HG03039 (cell line): Measurements from ENCODE around the gene SZT2.
"Not testable (repeated sequence)": the region's sequence is repeated elsewhere in the genome, so short reads cannot be mapped to it uniquely, and the experiment has no call there.

ENCODE experiments used
- ATAC-seq: cut with Tn5 transposase; IDR thresholded peaks from one replicate; pipeline ENCODE4 v1.9.1; 2021; ENCODE audit warnings: mild to moderate bottlenecking, moderate library complexity; ENCODE audit not compliant: unreplicated experiment

SZT2 gene

DNA sequence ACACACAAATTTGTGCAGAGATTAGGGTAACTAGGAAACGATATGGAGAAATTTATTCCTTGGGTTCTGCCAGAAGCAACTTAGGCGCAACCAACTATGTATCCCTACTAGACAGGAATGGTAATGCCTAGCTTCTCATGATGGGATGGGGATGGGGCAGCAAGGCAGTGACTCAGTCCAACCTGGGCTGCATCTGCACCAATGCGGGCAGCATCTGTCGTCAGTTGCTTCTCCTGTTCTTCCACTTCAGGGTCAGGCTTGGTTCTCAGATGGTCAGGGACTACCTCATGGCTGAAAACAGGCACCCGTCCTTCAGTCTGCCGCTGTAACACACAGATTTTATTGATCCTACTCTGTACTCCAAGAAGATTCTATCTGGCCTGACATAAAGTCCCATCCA lies 3.0 kb upstream of the SZT2 start:
- ATAC-seq: no peak

DNA sequence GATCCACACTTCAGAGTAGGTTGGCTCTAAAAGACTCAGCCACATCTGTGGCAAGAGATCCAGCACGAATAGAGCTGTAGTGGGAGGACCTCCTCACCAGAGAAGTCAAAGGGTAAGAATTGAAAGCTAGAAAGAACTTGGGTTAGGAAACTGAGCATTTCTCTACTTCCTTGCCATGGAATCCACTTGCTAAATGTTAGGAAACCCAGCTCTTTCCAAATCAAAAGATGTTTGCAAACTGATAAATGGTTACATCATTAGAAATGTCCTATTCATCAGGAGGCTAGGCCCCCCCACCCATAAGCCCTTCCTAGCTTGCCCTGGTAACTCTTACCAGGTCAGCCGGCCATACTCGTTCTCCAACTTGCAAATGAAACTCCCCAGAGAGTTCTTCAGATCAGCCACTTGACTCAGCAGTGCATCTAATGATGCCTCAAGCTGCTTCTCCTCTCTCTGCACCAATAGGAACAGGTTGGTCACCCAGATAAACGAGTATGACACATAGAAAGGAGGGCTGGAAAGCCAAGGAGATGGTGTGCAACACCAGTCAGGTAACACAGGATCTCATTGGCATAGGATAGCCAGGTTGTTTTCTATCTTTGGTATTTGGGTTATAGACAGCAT lies 1.6 kb upstream of the SZT2 start:
- no peak for ATAC-seq

DNA sequence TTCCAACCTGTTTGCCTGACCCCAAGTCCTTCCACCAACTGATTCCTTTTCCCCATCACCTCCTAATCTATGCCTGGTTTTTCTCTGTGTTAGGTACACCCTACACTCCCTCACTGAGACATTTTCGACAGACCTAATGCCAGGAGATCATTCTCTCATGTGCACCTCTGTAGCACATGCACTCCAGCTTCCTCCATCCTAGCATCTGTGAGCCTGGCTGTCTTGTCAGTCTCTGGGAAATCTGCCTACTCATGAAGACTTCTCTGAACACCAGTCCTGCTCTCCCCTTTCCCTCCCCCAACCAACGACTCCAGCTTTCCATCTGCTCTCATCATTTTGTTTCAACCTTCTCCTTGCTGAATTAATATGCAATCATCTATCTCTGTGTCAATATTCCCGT lies 1.1 kb upstream of the SZT2 start:
- no peak for ATAC-seq

- no peak for ATAC-seq
These were observed 3.0 kb downstream of the SZT2 start for GRCh38 chr1:43392702-43393101.

DNA sequence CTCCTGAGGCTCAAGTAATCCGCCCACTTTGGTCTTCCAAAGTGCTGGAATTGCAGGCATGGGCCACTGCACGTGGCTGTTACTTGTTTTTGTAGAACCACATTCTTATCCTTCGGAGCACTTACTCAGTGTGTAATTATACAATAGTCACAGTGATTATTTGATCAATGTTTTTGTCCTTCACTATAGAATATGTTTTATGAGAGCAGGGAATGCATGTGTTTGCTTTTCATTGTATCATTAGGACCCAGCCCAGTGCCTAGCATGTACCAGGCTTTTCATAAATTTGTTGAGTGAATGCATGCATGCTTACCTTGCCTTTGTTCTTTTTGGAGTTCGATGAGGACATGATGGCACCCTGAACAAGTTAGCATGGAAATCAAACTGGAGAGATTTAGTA lies 5.8 kb downstream of the SZT2 start:
- no peak for ATAC-seq

- ATAC-seq: no peak
These were observed 6.4 kb downstream of the SZT2 start for GRCh38 chr1:43396059-43396458.

- ATAC-seq: no peak
These were observed 8.5 kb downstream of the SZT2 start for GRCh38 chr1:43398227-43398626.

- not testable (repeated sequence) for ATAC-seq
These were observed 10.7 kb downstream of the SZT2 start for GRCh38 chr1:43400441-43400840.

GRCh38 chr1:43402089-43402865 lies 12.6 kb downstream of the SZT2 start:
- ATAC-seq: no peak

DNA sequence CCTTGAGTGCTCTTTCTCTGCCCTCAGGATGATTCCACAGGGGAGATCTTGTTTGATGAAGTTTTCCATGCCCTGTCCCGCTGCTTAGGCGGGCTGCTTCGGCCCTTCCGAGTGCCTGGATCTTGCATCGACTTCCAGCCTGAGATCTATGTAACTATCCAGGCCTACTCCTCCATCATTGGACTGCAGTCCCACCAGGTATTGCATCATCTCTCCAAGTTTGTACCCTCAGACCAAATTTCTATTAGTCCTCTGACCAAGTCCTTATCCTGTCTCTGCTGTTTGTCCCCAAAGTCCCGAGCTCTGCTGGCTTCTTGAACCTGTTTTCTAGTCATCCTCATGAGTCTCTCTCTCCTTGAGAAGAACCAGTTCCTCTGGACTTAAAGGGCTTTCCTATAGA lies 14.7 kb downstream of the SZT2 start:
- no peak for ATAC-seq

DNA sequence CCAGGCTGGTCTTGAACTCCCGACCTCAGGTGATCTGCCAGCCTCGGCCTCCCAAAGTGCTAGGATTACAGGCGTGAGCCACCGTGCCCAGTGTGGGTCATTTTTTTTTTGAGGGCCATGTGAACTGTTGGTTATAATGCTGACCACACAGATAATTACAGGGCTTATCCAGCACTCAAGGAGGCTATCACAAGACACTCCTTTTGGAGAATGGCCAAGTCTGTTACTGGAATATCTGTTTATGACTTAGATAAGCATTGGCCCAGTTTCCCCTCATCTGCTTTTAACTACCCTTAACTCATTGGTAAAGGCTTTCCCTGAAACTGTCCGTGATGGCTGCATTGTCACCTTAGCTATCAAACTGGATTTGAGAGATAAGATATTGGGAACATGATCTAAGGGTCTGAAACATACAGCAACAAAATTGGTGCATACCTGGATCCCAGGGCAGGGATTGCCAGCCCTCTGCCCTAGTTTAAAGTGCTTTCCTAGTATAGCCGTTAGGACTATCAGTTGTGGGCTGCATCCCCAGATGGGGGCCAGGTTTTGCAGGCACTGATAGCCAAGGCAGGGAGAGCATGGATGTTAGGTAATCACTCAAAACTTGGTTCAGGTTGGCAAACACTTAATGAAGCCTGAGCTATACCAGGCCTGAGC lies 15.6 kb downstream of the SZT2 start:
- no peak for ATAC-seq

- ATAC-seq: no peak
These were observed 16.2 kb downstream of the SZT2 start for GRCh38 chr1:43405876-43406234.

DNA sequence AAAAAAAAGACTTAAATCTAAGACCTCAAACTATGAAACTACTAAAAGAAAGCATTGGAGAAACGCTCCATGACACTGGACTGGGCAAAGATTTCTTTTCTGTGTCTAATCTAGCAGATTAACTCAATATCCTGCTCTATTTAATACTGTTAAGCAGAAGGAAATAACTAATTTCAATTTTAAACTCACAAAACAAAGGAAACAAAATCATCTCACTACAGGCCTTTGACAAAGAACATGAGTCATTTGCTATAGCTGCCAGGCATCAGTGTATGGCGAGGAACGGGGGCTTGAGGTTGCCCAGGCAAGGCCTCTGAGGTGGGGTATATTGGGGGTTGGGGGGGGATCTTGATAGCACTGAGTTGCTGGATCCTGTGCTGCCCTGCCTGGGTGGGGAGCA lies 20.9 kb downstream of the SZT2 start:
- no peak for ATAC-seq

DNA sequence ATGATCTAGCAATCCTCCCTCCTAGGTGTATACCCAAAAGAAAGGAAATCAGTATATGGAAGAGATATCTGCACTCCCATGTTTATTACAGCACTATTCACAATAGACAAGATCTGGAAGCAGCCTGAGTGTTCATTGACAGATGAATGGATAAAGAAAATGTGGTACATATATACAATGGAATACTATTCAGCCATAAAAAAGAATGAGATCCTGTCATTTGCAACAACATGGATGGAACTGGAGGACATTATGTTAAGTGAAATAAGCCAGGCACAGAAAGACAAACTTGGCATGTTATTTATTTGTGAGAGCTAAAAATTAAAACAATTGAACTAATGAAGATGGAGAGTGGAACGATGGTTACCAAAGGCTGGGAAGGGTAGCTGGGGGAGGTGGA lies 23.7 kb downstream of the SZT2 start:
- ATAC-seq: not testable (repeated sequence)

DNA sequence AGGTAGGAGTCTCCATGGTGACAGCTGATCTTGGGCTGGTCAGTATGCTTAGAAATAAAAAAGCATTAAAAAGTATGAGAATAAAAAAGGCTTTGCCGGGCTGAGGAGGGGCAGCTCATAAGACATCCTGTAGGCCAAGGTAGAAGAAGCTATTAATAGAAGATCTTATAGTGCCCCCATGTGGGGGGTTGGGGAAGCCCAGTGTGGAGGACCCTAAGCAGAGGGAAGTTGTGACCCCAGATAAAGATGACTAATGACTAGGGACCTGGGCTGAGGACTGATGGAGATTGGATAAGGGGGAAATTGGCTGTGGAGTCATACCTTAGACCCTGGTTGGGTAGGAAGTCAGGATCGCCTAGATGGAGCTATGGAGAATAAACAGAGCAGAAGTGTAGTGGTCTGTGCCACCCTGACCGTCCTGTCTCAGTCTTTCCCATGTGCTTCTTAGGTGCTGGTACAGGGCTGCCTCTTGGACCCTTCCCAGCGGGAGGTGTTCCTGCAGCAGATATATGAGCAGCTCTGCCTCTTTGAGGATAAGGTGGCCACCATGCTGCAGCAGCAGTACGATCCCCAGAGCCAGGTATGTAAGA lies 25.0 kb downstream of the SZT2 start:
- no peak for ATAC-seq

- no peak for ATAC-seq
These were observed 26.2 kb downstream of the SZT2 start for GRCh38 chr1:43415901-43416300.

- no peak for ATAC-seq
These were observed 29.2 kb downstream of the SZT2 start for GRCh38 chr1:43418858-43419257.

DNA sequence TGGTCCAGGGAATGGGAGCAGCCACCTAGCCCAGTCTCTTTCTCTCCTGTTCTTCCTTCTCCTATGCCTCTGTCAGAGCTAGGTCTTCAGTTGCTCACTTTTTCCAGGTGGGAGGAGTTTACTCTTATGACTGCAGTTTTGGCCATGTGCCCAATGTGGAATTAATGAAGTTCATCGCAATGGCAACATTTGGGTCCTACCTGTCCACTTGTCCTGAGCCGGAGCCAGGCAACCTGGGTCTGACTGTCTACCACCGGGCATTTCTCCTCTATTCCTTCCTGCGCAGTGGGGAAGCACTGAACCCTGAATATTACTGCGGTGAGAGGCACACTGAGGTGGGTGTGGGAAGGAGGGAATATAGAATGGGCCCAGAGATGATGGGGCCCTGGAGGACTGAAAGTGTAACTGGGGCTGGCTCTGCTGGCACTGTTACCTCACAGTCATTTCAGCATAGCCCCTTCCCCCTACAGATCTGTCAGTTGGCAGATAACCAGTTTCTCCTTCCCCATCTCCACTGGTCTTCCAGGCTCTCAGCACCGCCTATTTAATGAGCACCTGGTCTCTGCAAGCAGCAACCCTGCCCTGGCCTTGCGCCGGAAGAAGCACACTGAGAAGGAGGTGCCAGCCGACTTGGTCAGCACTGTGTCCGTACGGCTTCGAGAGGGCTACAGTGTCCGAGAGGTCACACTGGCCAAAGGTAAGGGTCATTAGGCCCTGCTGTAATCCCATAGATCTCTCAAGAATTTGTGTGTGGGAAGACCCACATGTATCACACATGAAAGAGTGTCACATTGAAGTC lies 30.1 kb downstream of the SZT2 start:
- ATAC-seq: no peak

GRCh38 chr1:43420874-43421273 lies 31.2 kb downstream of the SZT2 start:
- ATAC-seq: no peak

DNA sequence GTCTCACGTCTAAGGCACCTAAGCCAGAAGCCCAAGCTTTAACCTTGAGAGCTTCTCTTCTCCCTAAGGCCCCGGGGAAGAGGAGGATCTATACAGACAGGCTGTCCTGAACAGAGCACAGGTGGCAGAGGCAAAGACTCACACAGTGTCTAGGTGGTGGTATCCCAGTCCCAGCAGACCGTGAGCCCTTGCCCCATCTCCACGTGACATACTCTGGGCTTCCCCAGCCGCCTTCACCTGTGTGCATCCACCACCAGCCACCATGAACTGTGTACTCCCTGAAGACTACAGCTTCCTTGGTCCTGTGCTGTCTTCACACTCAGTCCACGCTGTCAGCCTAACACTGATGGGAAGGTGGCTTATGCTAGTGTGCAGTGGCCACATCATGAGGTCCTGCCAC lies 31.7 kb downstream of the SZT2 start:
- no peak for ATAC-seq
